CD4-positive, alpha-beta T cell treated with Interleukin-17A for 4 hours (primary cell): ENCODE results near the gene SH2D6.
"Not testable (repeated sequence)": the region's sequence is repeated elsewhere in the genome, so short reads cannot be mapped to it uniquely, and the experiment has no call there.

Experiments
- DNase-seq: peaks from one replicate; pipeline ENCODE4 v3.0.0-alpha.2; 2020; ENCODE audit warnings: mixed read lengths

The SH2D6 gene

GRCh38 chr2:85398426-85399182, 19.9 kb upstream of the SH2D6 start:
- DNase-seq = no peak

- DNase-seq = no peak
These were observed 19.4 kb upstream of the SH2D6 start for GRCh38 chr2:85399183-85399455.

- no peak for DNase-seq
These were observed 18.5 kb upstream of the SH2D6 start for GRCh38 chr2:85400023-85400422.

GRCh38 chr2:85400541-85401463, 17.7 kb upstream of the SH2D6 start:
- DNase-seq = no peak

- DNase-seq = no peak
These were observed 17.1 kb upstream of the SH2D6 start for GRCh38 chr2:85401464-85401805.

- DNase-seq = no peak
These were observed 16.7 kb upstream of the SH2D6 start for GRCh38 chr2:85401844-85402243.

- peak; percentile 81 for DNase-seq
These were observed 13.1 kb upstream of the SH2D6 start for GRCh38 chr2:85405201-85406059.

- DNase-seq = peak; percentile 70
These were observed 8.5 kb upstream of the SH2D6 start, which contains the start of gene CAPG for GRCh38 chr2:85409845-85410583. CAPG (minus strand) TSS chr2:85410366; CDS start chr2:85402145, 8,221 bp downstream.

- no peak for DNase-seq
These were observed 7.7 kb upstream of the SH2D6 start for GRCh38 chr2:85410584-85411404.

GRCh38 chr2:85411405-85411748, 7.1 kb upstream of the SH2D6 start:
- DNase-seq = no peak

- peak; percentile 61 for DNase-seq
These were observed 4.7 kb upstream of the SH2D6 start for GRCh38 chr2:85413592-85414420.

GRCh38 chr2:85414421-85414759, 4.1 kb upstream of the SH2D6 start:
- DNase-seq = not testable (repeated sequence)

- DNase-seq = no peak
These were observed 3.6 kb upstream of the SH2D6 start for GRCh38 chr2:85414761-85415553.

- DNase-seq = no peak
These were observed 2.4 kb upstream of the SH2D6 start for GRCh38 chr2:85415980-85416650.

GRCh38 chr2:85419009-85419675, 628 bp downstream of the SH2D6 start:
- no peak for DNase-seq

GRCh38 chr2:85420536-85421259, 2.2 kb downstream of the SH2D6 start:
- peak; percentile 92 for DNase-seq

GRCh38 chr2:85421260-85422071, 3.0 kb downstream of the SH2D6 start:
- no peak for DNase-seq
